Measurements from ENCODE around the gene KCNH5.

GRCh38 chr14:62662811-62663455, 382.3 kb downstream of the KCNH5 start:
- no peak for TF ChIP-seq CTCF (IDR thresholded peaks at IDR 0.05; ENCODE audit: low read depth, low read length)
- TF ChIP-seq MYC (IDR thresholded peaks at IDR 0.05; ENCODE audit: low read depth, low read length): no peak
- TF ChIP-seq POLR2A (IDR thresholded peaks at IDR 0.05; ENCODE audit: extremely low read depth, insufficient read length): no peak
